Activated T-helper 2 cell treated with anti-CD3 and anti-CD28 coated beads, Interferon-gamma antibody, Interleukin-2, Interleukin-4, amounts not matched to agents 10 μg/mL and 5 μg/mL and 100 μg/mL, durations not matched to agents 14 hours and 24 hours and 36 hours (primary cell): ENCODE measurements around the gene FGD5. TPM values are rescaled to one million over a fixed set of nuclear protein-coding genes. Genes with fewer than 3 reads are reported as not detected.

Source experiments
- DNase-seq: peaks from one replicate; pipeline ENCODE4 v3.0.0; 2021; ENCODE audit warnings: low spot score
- H3K27ac Mint-ChIP-seq: one replicate; pipeline ENCODE4 v1.8.0; 2021; ENCODE audit warnings: mixed read lengths
- H3K27me3 Mint-ChIP-seq: one replicate; pipeline ENCODE4 v1.8.0; 2021; ENCODE audit warnings: low read depth, mixed read lengths
- H3K36me3 Mint-ChIP-seq: one replicate; pipeline ENCODE4 v1.8.0; 2021; ENCODE audit warnings: low read depth, mixed read lengths
- H3K4me1 Mint-ChIP-seq: one replicate; pipeline ENCODE4 v1.8.0; 2021; ENCODE audit warnings: low read depth, mixed read lengths
- H3K4me3 Mint-ChIP-seq: one replicate; pipeline ENCODE4 v1.8.0; 2021; ENCODE audit warnings: low read depth, mild to moderate bottlenecking, moderate library complexity, mixed read lengths
- H3K9me3 Mint-ChIP-seq: one replicate; pipeline ENCODE4 v1.8.0; 2021; ENCODE audit warnings: mixed read lengths
- intact Hi-C: fragments of 100-400 bp; cut with micrococcal nuclease; formaldehyde crosslinking; loops from one replicate; pipeline ENCODE4 v1.15.1; 2023
- total RNA-seq: library from RNA; stranded (reverse); gene quantifications from 2 replicates; pipeline ENCODE4 v1.2.3, GENCODE V29; 2022

Gene FGD5
- total RNA-seq, 1 donor from 2014 or later = 0.09 TPM

DNA sequence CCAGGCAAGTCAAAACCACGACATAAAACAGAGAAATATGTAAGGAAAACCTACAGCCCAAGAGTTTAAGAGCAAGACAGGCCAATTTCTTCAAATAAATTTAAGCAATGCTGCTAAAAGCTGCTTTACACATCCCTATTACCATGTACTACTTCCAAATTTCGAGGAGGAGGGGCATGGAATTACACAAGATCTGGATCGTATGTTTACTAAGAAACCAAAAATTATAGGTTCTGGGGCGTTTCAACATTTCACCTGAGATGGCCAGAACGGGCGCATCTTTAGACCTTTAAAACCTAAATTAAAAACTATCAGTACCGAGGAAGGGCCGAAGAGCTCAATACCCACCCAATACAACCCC lies 128.0 kb downstream of the FGD5 start:
- intact Hi-C loops = loop anchor here (1.0 to 5.0 kb wide), 4 partner anchors 261 to 768 kb away; partner anchors contain the start of genes CAPN7, CCDC174, LSM3 and XPC
- H3K9me3 Mint-ChIP-seq = no peaks in the 10 kb centered on the region
- peaks cover 71% of the 10 kb centered on the region for H3K36me3 Mint-ChIP-seq
- no peak for DNase-seq
- H3K4me3 Mint-ChIP-seq = peak overlapping the region; percentile 93
- peaks cover 30% of the 10 kb centered on the region for H3K4me1 Mint-ChIP-seq
- no peaks in the 10 kb centered on the region for H3K27me3 Mint-ChIP-seq
- H3K27ac Mint-ChIP-seq = peak overlapping the region; percentile 92

DNA sequence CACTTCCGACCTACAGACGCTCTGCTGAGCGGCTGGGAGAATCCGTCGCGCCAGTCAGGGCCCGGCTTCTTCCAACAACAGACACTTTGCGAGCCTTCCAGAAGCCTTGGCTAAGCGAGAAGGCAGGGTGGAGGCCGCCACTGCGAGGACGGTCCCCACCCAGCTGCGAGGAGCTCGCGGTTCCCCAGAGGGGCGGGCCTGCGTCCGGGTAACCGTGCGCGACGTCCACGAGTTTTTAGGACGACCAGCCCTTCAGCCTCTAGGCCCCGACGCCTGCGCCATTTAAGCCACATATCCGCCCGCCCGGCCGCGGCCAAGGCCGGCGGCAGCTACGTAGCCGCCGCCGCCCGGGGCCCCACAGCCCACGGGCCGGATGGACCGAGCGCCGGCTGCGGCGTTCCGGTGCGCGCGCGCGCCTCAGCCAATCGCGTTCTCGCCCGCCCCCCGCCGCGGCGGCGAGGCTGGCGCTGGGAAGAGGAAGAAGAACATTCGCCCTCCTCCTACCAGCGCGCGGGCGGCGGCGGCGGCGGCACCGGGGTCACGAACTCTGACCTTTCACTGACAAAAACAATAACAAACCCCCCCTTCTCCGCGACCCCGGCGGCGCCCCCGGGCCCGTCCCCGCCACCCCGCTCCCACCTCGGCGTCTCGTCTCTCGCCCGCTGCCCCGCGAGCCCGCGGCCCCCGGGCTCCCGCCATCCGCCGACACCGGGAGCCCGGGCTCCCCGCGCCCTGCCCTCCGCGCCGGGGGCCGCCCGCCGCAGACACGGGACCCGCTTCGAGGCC lies 128.5 kb downstream of the FGD5 start, which contains the start of gene NR2C2:
NR2C2 (plus strand) TSS at position 484 of the 786 bp plus-strand sequence. CDS start 56,332 bp downstream, outside the sequence.
- intact Hi-C loops = loop anchor here (1.0 to 5.0 kb wide), 4 partner anchors 260 to 769 kb away; partner anchors contain the start of genes CAPN7, CCDC174, LSM3 and XPC
- Mint-ChIP-seq H3K9me3 (no peaks in the 10 kb centered on the region), H3K36me3 (peaks cover 75% of the 10 kb centered on the region), H3K27ac (peak within 1 kb of the TSS; percentile 100), H3K27me3 (no peaks in the 10 kb centered on the region), H3K4me3 (peak within 1 kb of the TSS; percentile 99), H3K4me1 (peaks cover 31% of the 10 kb centered on the region)
- DNase-seq = peak; percentile 86

DNA sequence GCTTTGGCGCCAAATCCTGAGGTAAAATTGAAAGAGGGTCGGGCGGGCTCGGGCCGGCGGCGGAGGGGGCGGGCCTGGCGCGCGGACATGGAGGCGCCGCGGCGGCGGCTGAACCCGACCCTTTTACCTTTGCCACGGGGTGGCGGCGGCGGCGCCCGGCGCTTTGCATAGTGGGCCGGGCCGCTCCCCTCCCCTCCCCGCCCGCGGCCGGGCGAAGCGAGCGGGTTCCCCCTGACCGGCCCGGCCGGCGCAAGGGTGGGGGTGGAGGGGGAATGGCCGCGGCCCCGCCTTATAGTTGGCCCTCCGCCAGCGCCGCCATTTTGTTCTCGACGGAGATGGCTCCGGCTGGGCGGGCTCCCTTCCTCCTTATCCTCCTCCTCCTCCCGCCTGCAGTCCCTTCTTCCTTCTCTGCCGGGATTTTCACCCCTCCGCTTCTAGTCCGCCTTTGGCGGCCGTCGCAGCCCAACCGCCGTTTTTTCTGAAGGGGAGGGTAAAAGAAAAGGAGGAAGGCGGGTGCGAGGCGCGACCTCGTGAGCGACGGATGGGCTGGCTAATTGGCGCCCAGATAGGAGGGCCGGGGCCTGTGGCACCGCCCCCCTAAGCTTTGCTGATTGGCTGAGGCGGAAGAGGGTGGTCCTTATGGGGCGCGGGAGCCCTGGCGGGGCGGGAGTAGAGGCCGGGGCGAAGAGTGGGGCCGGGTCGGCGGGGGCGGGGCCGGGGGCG lies 129.3 kb downstream of the FGD5 start:
- Mint-ChIP-seq H3K36me3 (peaks cover 75% of the 10 kb centered on the region), H3K27ac (peak overlapping the region; percentile 100), H3K4me3 (peak overlapping the region; percentile 99), H3K4me1 (peaks cover 36% of the 10 kb centered on the region), H3K27me3 (no peaks in the 10 kb centered on the region), H3K9me3 (no peaks in the 10 kb centered on the region)
- peak; percentile 94 for DNase-seq
- intact Hi-C loops = loop anchor here (1.0 to 5.0 kb wide), 9 partner anchors 117 to 824 kb away; partner anchors contain the start of genes BTD, CAPN7, CCDC174 and CHCHD4

DNA sequence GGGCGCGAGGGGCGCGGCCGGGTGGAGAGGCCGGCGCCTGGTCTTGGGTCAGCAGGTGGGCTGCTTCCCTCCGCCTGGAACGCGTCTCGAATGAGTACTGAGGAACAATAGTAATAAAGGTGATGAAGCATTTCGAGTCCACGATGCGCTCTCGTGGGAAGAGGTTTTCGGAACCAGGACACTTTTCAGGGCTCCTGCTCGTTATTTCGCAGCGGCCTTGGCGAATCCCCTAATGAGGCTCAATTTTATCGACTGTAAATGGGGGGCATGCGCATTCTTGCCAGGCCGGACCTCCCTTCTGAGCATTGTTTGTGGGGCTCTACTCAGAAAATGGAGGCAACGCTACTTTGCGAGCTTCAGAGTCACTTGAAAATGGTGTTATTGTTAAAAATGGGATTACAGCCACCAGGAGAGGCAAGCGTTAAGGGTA lies 129.9 kb downstream of the FGD5 start:
- Mint-ChIP-seq H3K4me1 (peaks cover 36% of the 10 kb centered on the region), H3K4me3 (peak overlapping the region; percentile 99), H3K27me3 (no peaks in the 10 kb centered on the region), H3K9me3 (no peaks in the 10 kb centered on the region), H3K27ac (peak overlapping the region; percentile 100), H3K36me3 (peaks cover 69% of the 10 kb centered on the region)
- intact Hi-C loops = loop anchor here (1.0 to 5.0 kb wide), 7 partner anchors 117 to 824 kb away; partner anchors contain the start of genes BTD, CAPN7, CHCHD4 and HACL1
- no peak for DNase-seq

DNA sequence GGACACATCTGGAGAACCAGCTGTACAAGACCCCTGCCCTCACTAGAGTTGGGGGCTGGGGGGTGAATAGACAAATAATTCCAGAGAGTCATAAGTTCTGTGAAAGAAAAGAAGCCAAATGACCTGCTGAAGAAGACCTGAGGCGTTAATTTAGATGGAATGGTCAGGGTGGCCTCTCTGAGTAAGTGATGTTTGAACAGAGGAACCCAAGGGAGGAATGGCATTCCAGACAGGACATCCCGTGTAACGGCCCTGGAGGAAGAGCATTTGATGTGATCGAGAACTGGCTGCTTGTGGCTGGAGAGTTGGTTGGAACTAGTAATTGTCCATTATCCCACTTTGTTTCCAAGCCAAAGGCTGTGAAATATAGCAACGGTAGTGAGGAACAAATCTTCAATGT lies 130.4 kb downstream of the FGD5 start:
- Mint-ChIP-seq H3K27ac (peak overlapping the region; percentile 100), H3K9me3 (no peaks in the 10 kb centered on the region), H3K36me3 (peaks cover 64% of the 10 kb centered on the region), H3K27me3 (no peaks in the 10 kb centered on the region), H3K4me1 (peaks cover 33% of the 10 kb centered on the region), H3K4me3 (peak overlapping the region; percentile 99)
- DNase-seq = no peak
- intact Hi-C loops = loop anchor here (2.0 to 5.0 kb wide), 3 partner anchors 150 to 363 kb away; partner anchors contain the start of genes CAPN7 and RBSN

DNA sequence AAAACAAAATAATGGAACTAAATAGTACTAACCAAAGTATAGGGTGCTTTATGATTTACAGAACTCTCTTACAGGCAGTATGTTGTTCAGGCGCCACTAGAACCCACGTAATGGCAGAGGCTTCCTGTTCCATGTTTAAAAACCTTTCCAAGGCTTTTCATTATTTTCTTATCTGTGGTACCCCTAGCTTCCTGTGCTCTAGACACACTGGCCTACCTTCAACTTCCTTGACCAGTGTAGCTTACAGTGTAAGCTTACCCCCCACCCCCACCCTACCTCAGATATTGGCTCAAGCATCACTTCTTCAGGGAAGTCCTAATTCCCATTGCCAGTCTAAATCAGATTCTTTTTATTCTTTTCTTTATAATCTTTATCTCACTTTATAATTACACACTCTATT lies 131.5 kb downstream of the FGD5 start:
- intact Hi-C loops = no loop called here
- Mint-ChIP-seq H3K4me1 (peaks cover 35% of the 10 kb centered on the region), H3K27me3 (no peaks in the 10 kb centered on the region), H3K36me3 (peaks cover 57% of the 10 kb centered on the region), H3K9me3 (no peaks in the 10 kb centered on the region), H3K27ac (no peak overlapping the region), H3K4me3 (no peak overlapping the region)
- no peak for DNase-seq

DNA sequence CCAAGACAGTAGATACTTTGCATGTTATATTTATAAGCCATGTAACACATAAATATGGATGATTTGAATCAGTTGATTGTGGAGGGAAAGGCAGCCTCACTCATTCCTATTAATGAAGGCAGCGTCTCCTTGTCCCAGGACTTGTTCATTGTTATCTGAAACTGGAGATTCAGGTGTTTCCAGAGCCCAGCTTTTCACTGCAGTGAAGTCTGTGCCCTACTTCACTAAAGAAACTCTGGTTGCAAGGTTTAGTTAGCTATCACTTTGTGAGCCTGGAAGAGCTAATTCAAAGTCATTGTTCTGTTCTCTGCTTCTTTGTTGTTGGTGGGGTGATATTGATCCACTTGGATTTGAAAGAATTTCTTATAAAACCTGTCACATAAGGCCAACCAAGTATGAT lies 138.4 kb downstream of the FGD5 start:
- DNase-seq = no peak
- H3K4me1 Mint-ChIP-seq = peaks cover 45% of the 10 kb centered on the region
- H3K4me3 Mint-ChIP-seq = no peak overlapping the region
- no peak overlapping the region for H3K27ac Mint-ChIP-seq
- no peaks in the 10 kb centered on the region for H3K27me3 Mint-ChIP-seq
- intact Hi-C loops = no loop called here
- peaks cover 34% of the 10 kb centered on the region for H3K36me3 Mint-ChIP-seq
- no peaks in the 10 kb centered on the region for H3K9me3 Mint-ChIP-seq

DNA sequence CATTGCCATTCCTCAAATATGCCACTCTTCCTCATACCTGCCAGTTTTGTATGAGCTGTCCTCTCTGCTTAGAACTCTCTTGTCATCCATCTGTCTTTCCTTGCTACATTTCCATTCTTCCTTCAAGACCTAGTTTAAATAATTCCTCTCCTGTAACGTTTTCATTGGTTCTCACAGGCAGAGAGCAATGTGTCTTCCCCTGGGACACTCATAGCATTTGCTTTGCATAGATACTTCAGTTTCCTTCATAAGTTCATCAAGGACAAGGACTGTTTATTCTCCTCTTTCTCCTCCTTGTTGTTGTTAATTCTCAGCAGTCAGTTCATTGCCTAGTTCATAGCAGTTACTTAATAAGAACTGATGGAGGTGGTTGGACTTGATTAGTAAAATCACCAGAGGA lies 139.2 kb downstream of the FGD5 start:
- Mint-ChIP-seq H3K4me3 (no peak overlapping the region), H3K9me3 (no peaks in the 10 kb centered on the region), H3K27me3 (no peaks in the 10 kb centered on the region), H3K36me3 (peaks cover 31% of the 10 kb centered on the region), H3K27ac (no peak overlapping the region), H3K4me1 (peaks cover 43% of the 10 kb centered on the region)
- no peak for DNase-seq
- intact Hi-C loops = no loop called here

DNA sequence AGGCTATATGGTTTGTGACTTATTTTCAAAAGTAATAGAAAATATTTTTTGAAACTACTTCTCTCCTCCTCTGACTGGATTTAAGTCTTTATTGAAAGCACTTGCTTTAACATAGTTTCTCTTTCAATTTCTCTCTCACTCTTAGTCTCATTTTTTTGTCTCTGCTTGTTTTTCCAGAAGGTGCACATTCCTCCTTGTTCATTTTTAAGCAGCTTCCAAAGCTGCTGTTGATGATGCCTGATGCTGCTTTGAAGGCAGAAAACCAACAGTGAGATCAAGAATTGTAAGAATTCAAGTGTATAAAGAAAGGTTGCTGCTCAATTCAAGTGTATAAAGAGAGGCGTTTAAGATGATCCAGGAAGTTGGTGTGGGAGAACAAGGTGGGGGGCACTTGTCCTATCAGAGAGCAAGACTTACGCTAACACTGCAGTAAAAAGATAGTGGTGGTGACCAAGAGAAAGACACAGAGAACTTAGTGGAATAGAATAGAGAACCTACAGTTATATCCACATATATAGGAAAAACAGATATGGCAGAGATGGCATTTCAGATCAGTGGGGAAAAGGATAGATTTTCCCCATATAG lies 140.7 kb downstream of the FGD5 start:
- H3K4me3 Mint-ChIP-seq = peak overlapping the region; percentile 72
- peaks cover 43% of the 10 kb centered on the region for H3K4me1 Mint-ChIP-seq
- intact Hi-C loops = no loop called here
- no peak for DNase-seq
- no peaks in the 10 kb centered on the region for H3K27me3 Mint-ChIP-seq
- H3K36me3 Mint-ChIP-seq = peaks cover 33% of the 10 kb centered on the region
- H3K27ac Mint-ChIP-seq = peak overlapping the region; percentile 80
- no peaks in the 10 kb centered on the region for H3K9me3 Mint-ChIP-seq

DNA sequence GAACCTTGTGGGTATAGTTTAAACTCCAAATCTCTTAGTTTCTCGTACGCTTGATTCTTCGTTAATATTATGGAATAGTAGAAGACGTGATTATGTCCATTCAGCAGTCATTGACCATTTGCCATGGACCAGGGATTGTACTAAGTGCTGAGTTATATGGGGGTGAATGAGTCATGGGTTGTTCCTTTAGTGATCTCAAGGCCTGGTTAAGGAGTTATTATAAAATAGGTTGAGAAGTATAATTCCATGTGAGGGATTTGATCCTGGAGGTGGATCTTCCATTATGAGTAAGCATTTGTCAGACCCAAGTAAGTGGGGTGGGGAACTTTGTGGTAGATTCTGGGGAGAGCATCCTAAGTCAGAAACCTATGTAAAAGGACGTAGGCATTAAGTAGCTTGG lies 144.0 kb downstream of the FGD5 start:
- no peaks in the 10 kb centered on the region for H3K27me3 Mint-ChIP-seq
- H3K4me3 Mint-ChIP-seq = no peak overlapping the region
- H3K4me1 Mint-ChIP-seq = peaks cover 24% of the 10 kb centered on the region
- peaks cover 8% of the 10 kb centered on the region for H3K9me3 Mint-ChIP-seq
- DNase-seq = no peak
- intact Hi-C loops = no loop called here
- peaks cover 47% of the 10 kb centered on the region for H3K36me3 Mint-ChIP-seq
- H3K27ac Mint-ChIP-seq = no peak overlapping the region

DNA sequence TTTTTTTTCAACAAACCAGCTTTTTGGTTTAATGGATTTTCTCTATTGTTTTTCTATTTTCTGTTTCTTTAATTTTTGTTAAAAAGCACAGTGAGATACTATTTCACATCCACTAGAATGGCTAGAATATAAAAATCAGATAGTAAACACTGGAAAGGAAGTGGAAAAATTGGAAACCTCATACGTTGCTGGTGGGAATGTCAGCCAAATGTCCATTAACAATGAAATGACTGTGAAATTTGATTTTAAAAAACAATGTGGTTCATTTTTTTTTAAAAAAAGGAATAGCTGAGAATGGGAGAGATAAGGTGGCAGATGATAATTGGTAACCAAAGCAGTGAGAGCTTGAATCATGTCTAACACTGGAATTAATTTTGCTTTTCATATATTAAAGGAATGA lies 148.5 kb downstream of the FGD5 start:
- peaks cover 8% of the 10 kb centered on the region for H3K9me3 Mint-ChIP-seq
- H3K27ac Mint-ChIP-seq = no peak overlapping the region

DNA sequence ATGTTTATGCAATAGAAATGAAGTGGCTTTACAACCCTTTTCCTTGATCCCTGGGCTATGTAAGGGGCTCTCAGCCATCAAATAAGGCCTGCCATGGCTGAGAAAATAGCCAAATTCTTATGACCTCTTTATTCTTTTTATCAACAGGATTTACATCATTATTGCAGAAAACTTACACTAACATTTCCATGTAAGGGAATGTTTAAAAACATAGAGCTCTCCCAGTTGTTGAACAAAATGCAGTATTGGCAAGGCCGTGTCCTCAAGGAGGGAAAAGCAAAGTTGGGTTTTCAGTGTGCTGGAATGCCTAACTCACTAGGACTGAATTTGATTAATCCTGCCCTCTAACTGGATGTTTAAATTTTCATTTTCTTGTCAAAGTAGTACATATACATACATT lies 150.9 kb downstream of the FGD5 start:
- H3K4me1 Mint-ChIP-seq = peaks cover 5% of the 10 kb centered on the region
- H3K36me3 Mint-ChIP-seq = peaks cover 62% of the 10 kb centered on the region
- H3K27me3 Mint-ChIP-seq = no peaks in the 10 kb centered on the region
- intact Hi-C loops = no loop called here
- no peak for DNase-seq
- H3K4me3 Mint-ChIP-seq = no peak overlapping the region
- no peak overlapping the region for H3K27ac Mint-ChIP-seq
- peaks cover 8% of the 10 kb centered on the region for H3K9me3 Mint-ChIP-seq

More for the DNA sequence above, 148.5 kb downstream of the FGD5 start:
- intact Hi-C loops = no loop called here
- peaks cover 4% of the 10 kb centered on the region for H3K4me1 Mint-ChIP-seq
- no peak for DNase-seq
- H3K36me3 Mint-ChIP-seq = peaks cover 49% of the 10 kb centered on the region
- H3K4me3 Mint-ChIP-seq = no peak overlapping the region
- no peaks in the 10 kb centered on the region for H3K27me3 Mint-ChIP-seq
